ENCODE data around the gene RAB36.

Gene RAB36

DNA sequence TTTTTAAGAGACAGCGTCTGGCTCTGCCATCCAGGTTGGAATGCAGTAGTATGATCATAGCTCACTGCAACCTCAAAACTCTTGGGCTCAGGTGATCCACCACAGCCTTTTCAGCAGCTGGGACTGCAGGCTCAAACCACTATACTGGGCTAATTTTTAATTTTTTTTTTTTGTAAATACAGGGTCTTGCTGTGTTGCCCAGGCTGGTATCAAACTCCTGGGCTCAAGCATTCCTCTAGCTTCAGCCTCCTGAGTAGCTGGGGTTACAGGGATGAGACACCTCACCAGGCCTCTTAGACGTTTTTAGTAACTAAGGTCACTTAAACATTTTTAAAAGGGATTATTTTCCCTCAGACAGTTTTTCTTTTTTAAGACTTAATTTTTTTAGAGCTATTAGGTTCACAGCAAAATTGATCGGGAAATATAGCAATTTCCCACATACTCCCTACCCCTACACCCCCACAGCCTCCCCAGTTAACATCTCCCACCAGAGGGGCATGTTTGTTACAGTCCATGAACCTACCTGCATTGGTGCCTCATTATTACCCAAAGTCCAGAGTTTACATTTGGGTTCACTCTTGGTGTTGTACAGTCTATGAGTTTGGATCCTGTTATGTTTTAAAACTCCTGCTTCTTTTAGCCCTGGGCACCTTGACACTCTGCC, 39.0 kb downstream of the RAB36 start:
- DNase-seq, result no peak

DNA sequence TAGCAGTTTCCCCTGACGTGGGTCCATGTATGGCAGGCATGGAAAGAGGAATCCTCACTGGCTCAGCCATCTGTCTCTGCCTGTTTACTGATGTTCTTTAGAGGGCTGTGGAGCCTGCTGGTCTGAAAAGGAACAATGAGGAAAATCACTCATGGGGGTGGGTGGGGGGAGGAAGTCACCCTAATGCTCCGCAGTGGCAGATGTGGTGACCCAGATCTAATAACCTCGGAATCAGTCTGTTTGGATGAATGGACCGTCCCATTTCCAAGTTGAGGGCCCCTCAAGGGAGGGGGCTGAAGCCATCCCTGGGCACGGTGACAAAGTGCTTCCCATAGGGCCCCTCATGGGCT, 39.5 kb downstream of the RAB36 start:
- DNase-seq, result no peak

DNA sequence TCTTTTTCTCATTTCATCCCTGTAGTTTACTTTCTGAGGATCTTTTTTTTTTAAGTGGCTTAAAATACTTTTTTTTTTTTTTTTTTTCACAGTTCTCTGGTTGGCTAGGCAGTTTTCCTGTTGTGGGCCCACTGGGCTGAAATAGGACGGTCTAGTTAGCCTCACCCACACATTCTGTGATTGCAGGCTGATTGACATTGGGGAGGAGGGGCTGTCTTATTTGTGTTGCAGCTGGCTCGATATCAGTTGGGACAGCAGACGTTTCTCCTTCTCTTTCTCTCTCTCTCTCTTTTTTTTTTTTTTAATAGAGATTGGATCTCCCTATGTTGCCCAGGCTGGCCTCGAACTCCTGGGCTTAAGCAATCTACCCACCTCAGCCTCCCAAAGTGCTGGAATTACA, 41.9 kb downstream of the RAB36 start:
- no peak for DNase-seq

DNA sequence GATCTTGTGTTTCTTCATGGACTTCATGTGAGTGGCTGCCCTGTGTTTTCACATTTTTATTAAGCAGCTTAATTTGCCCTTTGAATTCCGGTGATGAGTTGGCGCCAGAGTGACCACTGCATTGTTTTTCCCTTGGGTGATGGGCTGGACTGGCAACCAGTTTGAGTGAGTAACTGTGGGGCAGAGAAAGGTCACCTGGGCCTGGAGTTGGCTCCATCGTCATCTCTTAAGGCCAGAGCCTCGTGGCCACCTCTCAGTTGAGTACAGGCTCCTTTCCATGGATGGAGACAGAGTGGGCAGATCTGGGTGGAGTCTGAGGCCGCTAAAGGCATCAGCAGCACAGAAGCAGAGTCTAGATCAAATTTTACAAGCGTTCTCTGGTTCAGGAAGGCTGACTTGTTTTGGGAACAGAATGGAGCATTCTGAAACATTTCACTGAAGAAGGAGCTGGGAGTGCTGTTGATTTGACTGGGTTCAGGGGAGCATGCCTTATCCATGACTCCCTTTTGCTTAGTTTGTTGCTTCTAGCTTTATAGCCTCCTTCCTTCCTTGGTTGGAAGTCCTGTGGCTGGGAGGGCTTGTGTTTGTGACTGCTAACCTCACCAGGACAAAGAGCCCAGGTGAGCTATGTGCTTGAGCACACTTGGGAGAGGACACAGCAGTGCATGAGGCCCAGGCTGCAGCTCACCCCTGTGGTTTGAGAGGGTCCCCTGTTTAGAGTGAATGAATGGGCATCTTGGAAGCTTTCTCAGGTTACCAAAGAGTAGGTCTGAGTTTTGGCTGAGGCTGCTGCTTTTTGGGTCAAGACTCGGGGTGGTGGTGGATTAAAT, 42.8 kb downstream of the RAB36 start:
- DNase-seq, result no peak

DNA sequence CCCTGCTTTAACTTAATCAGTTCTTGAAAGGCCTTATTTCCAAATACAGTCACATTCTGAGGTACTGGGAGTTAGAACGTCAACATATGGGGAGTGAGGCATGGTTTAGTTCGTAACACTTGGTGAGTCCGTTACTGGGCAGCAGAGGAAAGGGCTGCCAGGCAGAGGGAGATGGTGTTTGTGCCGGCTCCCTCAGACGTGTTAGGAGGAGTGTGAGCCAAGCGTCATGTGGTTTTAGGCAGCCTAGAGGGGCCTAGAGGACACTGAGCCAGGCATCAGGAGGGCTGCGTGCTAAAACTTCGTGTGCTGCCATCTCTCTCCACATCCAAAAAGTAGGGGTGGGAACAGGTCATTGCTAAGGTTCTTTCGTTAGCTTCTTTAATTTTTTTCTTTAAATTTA, 45.2 kb downstream of the RAB36 start:
- DNase-seq, result no peak

DNA sequence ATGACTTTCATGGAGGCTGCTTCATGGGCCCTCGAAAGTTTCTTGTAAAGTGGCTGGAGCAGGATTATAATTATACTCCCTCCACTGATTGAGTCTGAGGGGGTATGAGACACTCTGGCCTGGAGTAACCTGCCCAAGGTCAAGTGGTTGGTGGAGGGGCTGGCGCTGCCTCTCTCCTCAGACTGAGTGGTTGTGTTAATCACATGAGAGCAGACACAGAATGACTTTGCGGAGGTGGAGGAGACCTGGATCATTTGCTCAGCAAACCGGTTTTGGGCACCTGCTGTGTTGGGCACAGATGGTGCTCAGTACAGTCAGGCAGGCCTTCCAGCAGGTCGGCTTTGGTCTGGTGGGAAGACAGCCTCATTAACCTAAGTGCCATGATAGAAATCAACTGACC, 46.9 kb downstream of the RAB36 start:
- no peak for DNase-seq

DNA sequence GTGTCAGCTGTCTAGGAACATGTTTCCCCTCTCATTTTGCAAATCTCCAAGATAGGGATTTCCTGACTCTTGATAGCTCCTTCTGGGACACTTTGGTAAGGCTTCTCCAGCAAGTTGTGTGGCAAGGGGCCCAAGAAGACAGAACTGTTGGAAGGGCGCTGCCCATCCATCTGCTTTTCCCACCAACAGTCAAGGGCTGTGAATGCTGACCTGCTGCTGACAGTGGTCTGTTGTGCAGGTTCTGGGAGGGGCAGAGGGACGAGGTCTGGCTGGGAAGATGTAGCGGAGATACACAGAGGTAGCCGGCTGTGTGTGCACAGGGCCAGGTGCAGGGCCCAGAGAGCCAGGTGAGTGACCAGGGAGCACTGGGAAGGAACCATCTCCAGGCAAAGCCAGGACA, 47.3 kb downstream of the RAB36 start:
- DNase-seq, result no peak

DNA sequence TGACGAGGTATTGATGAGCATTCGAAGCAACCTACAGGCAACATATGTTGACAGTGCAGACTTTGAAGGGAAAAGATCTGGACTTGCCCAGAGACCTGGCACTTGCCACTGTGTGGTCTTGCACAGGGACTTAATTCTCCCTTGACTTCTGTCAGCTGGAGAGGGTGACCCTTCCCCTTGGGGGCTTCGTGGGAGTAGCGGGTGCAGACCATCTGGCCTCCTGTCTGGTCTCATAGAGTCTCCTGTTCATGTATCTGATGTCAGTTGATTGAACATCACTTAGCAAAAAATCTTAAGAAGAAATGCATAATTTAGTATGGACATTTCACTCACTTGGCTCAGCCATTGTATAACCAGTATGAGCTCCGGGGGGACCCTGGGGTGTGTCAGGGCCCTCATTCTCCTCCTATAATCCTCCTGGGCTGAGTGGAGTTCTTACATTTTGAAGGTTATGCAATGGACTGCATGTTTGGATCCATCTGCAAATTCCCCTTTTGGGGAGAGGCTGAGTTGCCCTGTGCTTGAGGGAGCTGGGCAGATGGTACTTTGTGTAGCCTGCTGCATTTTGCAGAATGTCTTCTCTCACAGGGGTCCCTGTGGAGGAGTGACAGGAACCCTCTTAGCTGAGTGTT, 48.0 kb downstream of the RAB36 start:
- no peak for DNase-seq

DNA sequence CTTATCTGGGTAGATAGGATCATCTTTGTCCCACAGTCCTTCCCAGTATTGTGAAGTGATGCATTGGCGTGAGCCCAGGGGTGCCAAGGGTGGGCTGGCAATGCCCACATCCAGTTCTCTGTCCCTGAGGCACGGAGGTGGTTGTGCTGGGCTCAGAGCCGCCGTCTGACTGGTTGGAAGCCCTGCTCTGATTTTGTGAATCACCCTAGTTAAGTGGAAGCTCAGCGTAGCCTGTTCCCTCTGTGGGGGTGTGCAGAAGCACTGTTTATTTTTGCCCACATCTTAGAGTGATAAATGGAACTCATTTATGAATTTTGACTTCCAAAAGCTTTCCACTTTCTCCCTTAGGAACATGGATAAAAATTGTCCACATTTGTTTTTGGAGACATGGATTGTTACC, 48.6 kb downstream of the RAB36 start:
- no peak for DNase-seq

DNA sequence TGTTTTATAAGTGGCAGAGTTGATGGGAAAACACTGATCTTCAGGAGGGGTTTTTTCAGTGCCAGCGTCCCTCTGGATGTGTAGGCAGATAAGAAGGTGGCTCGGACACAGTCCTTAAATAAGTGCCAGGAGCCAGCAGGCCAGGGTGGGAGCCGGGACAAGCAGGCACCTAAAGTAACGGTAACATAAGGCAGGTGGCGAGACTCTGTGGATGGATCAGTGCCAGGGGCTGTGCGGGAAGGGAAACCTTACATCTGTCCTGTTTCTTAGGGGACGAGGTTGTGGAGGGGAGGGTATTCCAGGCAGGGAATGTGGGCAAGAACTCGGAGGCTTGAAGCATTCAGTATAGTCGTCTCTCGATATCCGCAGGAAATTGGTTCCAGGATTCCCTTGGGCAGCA, 50.9 kb downstream of the RAB36 start:
- DNase-seq, result no peak

DNA sequence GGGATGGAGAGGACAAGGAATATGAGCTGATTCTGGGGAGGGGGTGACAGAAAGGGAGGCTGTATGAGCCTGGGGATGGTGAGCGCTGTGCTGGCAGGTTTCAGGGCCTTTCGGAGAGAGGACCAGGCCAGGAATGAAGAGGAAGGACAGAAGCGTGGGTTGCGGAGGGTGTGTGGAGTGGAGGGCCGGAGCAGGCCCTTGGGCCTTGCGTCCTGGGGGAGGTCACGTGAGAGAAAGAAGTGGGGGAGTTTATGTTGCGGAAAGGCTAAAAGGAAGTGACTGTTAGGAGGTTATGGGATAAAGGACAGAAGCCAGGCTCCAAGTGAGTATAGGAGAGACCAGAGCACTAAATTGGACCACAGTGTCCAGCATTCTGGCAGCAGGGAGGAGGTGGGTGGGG, 52.6 kb downstream of the RAB36 start:
- DNase-seq, result no peak

DNA sequence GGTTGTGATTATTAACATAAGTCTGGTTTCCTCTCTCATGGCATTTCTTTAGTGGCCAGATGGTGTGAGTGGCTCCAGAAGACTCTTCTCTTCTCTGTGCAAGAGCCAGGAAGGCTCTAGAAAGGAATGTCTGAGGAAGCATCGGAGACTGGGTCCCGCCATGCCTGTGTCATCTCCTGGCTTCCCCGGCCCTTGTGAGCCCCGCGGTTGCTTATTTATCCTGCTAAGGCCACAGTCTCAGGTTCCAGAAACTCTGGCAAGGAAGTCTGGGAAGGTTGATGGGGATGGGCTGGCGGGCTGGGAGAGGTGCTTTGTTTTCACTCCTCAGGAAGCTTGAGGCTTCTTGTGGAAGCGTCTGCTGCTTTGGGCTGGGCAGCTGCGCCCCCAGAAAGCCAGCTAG, 53.9 kb downstream of the RAB36 start:
- DNase-seq, result no peak

DNA sequence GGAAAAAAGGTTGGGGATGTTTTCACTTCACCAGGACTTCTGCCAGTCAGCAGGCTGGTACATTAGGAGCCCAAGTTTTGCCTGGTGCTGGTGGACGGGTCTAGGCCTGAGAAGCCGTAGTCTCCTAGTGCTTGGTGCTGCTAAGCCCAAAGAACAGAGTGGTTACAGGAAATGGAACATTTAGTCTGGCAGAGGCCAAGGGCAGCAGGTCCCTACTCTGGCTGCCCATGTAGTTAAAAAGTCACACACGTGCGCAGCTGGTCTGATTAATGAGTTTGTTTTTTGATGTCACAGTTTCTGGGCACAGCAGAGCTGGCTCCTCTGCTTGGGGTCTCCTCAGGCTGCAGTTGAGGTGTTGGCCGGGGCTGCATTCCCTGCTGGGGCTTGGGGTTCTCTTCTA, 55.6 kb downstream of the RAB36 start:
- DNase-seq, result no peak

DNA sequence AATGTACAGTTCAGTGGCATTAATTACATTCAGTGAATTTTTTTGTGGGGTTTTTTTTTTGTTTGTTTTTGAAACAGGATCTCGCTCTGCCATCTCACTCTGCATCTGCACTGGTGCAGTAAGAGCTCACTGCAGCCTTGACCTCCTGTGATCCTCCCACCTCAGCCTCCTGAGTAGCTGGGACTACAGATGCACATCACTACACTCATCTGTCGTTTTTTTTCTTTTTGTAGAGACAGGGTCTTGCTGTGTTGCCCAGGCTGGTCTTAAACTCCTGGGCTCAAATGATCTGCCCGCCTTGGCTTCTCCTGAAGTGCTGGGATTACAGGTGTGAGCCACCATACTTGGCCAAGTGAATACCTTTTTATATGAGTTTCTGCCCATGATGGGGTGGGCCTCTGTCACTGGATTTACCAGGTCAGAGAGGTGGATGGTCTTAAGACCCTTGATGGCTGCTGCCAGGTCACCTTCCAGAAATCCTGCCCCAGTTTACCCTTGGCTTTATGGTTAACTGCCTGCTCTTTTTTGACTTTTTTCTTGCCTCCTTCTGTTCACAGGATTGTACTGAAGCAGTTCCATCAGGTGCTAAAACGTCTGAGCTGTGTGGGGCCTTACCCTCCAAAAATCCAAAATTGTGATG, 57.7 kb downstream of the RAB36 start:
- no peak for DNase-seq

DNA sequence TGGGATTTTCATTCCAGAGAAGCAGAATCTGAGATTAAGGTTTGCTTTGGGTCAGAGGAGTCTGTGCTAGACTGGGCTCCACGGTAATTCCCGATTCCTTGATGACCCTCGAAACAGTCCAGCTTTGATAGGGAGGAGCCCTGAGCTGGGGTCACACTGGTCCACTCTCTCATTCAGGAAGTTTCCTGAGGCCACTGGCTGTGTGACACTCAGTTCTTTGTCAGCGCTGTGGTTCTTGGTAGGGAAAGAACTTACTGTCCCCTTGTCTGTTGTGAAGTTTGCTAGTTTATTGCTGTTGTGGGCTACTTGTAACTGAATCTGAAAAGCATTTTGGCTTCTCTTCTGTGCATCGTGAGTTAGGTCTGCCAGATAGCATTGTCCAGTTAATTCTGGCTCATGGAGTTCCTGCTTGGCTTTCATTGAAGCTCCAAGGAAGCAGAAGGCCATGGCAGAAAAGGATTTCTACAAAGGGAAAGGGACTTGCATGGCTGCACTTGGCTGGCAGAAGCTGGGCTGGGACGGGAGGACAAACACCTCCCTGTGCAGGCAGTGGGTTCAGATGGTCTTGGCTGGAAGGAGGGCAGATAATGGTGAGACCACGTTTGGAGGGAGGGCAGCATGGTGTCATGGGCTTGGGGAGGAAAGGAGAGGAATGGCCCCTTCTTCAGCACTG, 58.3 kb downstream of the RAB36 start:
- no peak for DNase-seq

DNA sequence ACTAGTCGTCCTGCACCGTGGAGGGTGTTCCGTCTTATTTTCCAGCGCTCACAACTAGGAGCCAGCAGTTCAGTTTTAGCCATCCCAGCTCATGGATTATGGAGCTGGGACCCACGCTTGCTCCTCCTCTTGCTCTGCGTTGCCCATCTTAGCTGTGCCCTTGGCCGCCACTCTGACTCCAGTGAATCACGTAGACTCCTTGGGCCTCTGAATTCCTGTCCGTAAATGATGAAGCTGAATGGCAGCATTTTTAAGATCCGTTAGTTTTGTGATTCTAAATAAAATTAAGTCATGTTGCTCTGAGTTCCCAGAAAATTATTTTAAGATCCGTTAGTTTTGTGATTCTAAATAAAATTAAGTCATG, 58.8 kb downstream of the RAB36 start:
- DNase-seq, result no peak

DNA sequence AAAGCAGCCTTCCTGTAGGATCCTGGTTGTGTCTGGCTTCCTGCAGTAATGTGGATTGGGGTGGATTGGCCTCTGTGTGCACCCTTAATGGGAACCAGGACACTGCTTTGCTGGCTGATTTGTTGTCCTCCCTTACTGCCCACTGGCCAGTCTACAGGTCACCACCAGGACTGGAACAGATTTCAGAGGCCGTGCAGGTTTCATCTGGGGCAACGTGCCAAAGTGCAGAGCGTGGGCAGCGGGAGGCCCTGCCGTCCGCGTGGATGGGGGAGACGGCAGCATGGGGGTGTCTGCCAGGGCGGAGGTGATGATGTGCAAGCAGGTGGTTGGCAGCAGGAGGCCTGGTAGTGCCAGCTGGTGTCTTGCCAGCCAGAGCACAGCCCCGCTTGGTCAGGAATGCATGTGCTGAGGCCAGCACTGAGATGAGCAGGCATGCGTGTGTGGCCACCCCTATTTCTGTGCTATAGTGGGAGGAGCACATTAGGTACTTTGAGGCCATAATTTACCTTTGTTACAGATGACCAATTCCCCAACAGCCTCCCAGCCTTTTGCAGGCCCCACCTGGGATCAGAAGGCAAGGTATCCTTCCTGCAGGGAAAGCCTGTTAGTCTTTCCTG, 59.4 kb downstream of the RAB36 start:
- no peak for DNase-seq

DNA sequence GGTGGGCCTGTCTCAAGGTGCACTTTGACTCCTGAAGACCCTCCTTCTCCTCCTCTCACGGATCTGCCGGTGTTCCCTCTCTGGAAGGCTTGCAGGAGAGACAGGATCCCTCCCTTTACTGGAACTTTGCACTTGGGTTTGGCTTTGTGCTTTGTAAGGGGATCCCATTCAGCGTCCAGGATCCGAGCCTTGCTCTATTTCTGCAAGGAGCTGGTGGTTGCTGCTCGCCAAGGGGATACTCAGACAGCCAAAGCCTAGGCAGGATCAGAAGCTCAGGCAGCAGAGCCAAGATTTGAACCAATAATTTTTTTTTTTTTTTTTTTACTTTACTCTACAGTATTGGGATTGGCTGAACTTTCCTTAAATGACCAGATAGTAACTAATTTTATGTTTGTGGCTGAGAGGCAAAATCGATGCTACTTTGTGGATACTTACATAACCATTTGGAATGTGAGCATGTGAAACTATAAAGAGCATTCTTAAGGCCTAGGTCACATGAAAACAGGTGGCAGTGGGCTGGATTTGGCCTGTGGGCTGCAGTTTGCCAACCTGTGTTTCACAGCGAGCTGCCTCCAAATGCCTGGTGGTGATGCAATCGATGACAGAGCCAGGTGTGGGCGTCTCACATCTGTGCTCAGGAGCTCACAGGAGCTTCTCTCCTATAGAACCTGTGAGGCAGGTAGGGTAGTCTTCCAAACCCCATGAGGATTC, 60.2 kb downstream of the RAB36 start:
- no peak for DNase-seq

DNA sequence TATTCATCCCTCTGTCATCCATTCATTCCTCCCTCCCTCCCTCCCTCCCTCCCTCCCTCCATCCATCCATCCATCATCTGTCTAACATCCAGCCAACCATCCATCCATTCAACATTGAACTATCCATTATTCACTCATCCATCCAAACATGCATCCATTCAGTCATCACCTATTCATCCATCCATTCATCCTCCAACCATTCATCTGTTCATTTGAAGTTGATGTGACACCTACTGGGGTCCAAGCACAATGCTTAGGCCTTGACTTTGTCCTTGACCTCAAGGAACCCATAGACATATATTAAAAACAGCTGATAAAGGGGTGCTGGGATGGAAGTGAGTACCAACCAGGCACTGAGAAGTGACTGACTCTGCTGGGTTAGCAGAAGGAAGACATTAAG, 61.6 kb downstream of the RAB36 start:
- no peak for DNase-seq

DNA sequence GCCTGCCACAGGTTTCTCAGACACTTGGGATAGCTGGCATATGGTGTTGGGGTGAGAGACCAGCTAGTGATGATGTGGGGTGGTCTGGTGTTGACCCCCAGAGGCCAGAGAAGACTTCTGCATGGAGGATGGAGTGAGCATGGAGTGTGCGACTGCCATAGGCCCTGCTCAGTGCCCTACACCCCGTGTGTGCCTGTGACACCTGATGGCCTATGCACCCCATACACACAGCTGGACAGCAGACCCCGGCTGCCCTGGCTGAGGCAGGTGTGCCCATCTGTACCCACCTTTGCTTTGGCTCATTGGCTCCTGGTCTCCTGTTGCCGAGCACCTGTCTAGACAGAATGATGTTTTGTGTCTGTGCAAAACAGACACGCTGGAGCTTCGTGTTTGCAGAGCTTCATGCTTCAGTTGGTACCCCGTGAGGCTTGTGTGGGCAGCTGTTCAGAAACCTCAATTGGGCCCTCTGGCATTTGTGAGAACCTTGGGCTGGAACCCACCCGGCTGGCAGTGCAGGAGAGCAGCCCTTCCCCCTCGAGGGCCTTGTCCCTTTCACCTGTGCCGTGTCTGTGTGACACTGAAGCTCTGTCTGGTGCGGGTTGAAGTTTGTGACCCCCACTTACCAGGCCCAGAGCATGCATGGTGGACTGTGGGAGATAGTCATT, 62.6 kb downstream of the RAB36 start:
- no peak for DNase-seq

DNA sequence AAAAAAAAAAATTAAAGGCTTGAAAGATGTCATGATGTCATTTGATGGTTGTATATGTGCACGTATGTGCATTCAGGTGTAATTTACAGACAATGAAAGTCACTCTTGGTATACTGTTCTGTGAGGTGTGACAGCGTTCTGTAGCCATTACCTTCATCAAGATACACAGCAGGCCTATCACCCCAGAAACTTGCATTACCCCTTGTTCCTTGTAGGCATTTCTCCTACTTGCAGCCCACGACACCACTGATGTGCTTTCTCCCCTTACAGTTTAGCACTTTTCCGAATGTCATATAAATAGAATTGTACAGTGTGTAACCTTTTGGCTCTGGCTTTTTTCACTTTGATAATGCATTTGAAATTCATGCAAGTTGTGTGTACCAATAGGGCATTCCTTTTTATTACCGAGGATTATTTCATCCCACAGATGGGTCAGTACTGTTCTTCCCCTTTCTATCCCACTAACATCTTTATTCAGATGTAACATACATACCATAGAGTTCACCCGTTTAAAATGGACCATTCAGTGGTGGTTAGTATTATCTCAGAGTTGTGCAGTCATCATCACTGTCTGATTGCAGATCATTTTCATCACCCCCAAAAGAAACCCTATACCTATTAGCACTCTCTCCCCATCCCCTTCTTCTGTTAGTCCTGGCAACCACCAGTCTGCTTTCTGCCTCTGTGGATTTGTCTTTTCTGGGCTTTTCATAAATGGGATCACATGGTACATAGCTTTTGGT, 65.3 kb downstream of the RAB36 start:
- DNase-seq, result no peak

Measured in stimulated activated CD8-positive, alpha-beta memory T cell treated with anti-CD3 and anti-CD28 coated beads, Interleukin-4, amount 100 ng/mL, for 48 hours (primary cell).